GM21515 (cell line): ENCODE data around the gene ACBD4.
A peak's percentile ranks its signal among the peaks of the same experiment; 100 is the strongest.

Source experiments
- ATAC-seq: cut with Tn5 transposase; IDR thresholded peaks from one replicate; pipeline ENCODE4 v1.9.1; 2021; ENCODE audit not compliant: unreplicated experiment

The ACBD4 gene, protein sequence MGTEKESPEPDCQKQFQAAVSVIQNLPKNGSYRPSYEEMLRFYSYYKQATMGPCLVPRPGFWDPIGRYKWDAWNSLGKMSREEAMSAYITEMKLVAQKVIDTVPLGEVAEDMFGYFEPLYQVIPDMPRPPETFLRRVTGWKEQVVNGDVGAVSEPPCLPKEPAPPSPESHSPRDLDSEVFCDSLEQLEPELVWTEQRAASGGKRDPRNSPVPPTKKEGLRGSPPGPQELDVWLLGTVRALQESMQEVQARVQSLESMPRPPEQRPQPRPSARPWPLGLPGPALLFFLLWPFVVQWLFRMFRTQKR

GRCh38 chr17:45135192-45135977, at the start of gene ACBD4:
Gene ACBD4, plus strand, starts transcription at chr17:45135687. Its CDS starts 458 bp downstream, at chr17:45136145.
- peak; percentile 64 for ATAC-seq

GRCh38 chr17:45086391-45086790, 49.1 kb upstream of the ACBD4 start:
- ATAC-seq, result no peak

- no peak for ATAC-seq
These were observed 48.5 kb upstream of the ACBD4 start for GRCh38 chr17:45086865-45087503.

- ATAC-seq, result no peak
These were observed 47.9 kb upstream of the ACBD4 start for GRCh38 chr17:45087504-45087975.

DNA sequence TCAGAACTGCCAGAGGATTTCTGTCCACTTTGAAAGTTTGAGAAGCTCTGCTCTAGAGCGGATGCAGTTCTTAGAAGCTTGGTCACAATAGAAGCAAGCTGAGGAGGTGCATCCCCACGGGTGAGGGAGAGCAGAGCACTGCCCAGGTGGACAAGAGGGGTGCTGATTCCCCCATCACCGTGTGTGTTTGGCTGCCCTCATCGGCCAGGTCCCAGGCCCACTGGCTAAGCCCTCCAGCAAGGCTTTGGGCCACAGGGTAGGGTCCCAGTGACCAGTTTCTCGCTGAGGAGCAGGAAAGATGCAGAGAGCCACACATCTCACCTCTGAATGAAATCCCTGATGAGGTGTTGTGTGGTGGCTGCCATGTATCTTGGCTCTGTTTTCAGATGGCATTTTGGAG, 47.5 kb upstream of the ACBD4 start:
- ATAC-seq, result no peak

DNA sequence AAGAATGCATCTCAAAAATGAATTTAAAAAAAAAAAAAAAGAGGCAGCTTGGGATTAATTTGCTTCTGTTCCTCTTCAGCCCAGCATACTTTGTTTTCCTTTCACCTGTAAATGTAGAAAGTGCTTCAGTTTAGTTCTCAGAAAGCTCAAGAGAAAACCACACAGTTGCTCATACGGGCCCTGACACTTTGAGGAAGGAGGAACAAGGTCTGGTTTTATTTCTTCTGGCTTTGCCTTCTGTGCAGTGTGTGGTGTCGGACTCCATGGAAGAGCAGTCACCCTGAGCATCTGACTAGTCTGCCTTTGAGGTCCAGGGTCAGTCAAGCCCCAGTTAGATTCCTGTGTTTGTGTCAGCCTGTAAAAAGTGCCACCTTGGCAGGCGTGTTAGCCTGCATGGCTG, 46.7 kb upstream of the ACBD4 start:
- no peak for ATAC-seq

DNA sequence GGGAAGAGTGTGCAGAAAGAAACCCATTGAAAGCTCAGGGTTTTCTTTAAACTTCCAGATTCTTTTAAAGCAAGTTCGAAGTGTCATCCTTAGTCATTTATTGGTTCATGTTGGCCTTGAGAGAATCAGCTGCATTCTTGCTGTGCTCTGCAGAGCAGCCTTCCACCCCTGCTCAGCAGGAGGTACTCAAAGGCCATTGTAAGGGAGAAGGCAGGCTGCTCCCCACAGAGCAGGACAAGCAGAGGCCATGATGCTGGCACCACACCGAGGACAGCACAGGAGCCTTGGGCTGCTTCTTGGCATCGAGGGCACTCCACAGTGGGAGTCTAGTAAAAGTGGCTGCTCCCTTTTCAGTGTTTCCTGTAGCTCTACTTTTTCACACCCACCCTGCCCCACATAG, 44.8 kb upstream of the ACBD4 start:
- ATAC-seq, result no peak

GRCh38 chr17:45091778-45092425, 43.6 kb upstream of the ACBD4 start:
- no peak for ATAC-seq

DNA sequence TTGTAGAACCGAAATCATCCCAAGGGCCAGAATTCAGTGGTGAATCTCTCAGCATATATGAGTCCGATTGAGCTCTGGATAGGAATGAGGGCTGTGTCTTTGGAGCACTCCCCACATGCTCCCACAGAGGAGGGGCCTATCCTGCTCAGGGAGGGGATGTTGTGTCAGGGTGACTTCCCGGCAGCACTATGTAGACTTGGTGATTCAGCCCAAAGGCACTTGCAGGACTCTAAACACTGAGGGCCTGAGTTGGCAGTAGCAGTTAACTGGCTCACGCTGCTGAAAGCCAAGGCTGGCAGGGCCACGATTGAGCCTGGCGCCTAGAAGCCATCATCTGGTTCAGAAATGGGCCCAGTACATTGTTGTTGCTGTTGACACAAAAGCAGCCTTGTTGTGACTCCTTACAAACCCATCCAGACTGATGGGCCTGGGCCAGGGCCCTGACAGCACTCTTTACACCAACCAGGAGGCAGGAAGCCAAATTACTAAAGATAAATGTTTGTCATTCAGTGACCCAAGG, 42.5 kb upstream of the ACBD4 start:
- no peak for ATAC-seq

GRCh38 chr17:45093444-45094110, 41.9 kb upstream of the ACBD4 start:
- no peak for ATAC-seq

DNA sequence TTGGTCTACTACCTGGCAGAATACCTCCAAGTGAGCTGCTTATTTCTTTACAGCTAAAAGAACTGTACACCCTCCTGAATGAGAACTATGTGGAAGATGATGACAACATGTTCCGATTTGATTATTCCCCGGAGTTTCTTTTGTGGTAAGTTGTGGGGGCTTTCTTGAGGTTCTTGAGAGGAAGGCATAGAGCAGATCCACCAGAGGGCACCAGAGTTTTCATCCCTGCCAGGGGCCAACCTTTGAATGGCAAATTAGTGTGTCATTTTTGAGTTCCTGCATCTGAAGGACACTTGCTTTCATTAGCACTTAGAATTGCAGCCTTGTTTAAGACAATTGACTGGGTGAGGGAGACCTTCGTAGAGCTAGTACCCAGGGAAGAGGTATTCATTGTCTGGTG, 39.3 kb upstream of the ACBD4 start:
- ATAC-seq, result no peak

- no peak for ATAC-seq
These were observed 38.6 kb upstream of the ACBD4 start for GRCh38 chr17:45096926-45097325.

DNA sequence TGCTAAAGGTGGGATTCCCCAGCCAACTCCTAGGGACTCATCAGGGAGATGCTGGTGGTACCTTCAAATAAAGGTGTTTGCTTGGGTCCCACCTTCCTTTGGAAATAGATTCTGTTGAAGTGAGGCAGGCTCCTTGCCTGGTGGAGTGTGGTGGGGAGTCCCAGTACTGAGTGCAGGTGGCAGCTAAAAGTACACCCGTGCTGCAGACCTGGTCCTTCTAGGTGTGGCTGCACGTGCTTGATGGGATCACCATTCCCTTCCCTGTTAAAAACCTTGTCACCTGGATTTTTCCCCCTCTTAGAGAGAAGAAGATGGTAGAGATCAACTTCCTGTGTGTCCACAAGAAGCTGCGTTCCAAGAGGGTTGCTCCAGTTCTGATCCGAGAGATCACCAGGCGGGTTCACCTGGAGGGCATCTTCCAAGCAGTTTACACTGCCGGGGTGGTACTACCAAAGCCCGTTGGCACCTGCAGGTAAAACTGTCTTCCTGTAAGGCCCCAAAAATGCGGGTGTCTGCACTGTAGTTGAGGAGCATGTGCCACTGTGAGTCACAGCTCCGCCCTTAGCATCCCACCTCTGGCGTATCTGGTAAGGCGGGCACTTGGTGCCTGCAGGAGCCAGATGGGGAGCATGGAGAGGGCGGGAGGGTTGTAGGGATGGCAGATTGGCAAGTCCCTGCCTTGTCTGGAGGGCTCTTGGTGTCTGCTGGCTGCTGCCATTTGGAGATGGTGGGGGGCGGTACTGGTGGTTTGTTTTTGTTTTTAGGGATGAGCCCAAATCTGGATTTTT, 37.2 kb upstream of the ACBD4 start:
- ATAC-seq, result no peak

DNA sequence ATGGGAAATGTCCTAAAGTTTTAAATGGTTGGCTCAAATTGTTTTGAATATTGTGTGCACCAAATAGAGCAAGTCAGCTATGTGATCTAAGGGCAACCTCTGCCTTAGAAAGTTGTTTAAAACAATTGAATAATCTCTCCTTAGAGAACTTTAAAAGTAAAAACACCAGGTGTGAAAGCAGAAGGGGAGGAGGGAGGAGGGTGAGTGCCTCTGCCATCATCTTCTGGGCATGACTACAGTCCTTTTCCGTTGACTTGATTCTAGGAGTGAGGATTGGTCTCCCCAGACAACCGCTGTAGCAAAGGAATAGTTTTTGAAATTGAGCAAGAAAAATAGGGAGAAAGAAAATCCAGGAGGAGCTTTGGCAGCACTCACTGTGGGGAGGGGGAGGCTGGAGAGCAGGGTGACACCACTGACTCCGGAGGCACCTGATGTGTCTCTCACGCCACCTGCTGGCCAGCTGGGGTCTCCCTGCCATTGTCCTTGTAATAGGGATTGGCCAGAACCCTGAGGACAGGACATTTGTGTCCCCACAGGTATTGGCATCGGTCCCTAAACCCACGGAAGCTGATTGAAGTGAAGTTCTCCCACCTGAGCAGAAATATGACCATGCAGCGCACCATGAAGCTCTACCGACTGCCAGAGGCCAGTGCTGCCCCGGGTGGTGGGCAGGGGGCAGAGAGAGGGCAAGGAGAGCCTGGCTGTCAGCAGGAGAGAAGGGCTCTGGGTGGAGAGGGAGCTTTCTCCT, 36.4 kb upstream of the ACBD4 start:
- ATAC-seq, result no peak

DNA sequence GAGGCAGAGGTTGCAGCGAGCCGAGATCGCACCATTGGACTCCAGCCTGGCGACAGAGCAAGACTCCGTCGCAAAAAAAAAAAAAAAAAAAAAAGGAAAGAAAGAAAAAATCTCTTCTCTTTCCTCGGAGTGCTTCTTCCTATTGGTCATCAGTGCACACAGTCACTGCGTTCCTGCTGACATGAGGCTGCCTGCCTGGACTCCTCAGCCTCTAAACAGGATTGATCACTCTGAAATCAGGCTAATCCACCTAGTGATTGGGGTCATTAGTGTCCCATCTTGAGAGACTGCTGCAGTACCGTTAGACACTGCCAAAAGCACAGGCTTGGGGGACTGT, 34.0 kb upstream of the ACBD4 start:
- ATAC-seq, result no peak

DNA sequence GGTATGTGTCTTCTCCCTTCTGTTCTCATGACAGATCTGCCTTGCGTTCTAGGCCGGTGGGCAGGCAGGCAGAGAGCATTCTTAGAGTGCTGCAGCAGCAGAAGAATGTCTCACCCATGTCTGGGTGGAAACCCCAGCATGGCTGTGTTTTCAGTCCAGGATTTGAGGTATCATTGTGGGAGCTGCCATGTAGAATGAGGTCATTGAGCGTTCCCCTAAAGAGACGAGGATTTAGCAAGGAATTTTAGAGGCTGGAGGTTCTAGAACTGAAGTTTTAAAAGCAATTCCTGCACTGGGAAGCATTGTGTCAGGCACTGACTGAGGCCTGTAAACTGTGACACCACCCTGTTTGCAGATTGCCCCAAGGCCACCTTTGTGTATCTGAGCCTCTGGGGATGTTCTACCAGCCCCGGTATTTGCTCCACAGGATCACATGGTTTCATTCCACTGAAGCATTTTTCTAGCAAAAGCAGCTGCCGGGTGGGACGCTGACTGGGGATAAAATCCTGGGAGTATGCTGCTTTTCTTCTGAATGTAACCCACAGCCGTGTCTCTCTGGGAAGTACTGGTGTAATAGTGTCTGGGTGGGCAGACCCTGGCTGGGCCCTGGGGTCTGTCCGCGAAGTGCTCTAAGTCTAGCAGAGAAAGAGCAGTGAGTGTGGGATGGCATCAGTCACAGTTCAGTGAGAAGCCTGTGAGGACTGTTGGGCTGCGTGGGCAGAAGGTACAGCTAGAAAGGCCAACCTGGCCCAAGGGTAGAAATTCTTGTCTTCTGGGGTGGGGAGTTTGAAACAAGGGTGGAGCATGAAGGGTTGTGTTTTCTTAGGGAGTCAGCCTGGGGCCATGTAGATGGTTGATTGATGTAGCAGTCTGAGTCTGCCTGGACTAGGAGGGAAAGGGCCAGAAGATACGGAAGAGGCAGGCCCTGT, 33.3 kb upstream of the ACBD4 start:
- no peak for ATAC-seq

GRCh38 chr17:45102856-45103255, 32.6 kb upstream of the ACBD4 start:
- ATAC-seq, result no peak

DNA sequence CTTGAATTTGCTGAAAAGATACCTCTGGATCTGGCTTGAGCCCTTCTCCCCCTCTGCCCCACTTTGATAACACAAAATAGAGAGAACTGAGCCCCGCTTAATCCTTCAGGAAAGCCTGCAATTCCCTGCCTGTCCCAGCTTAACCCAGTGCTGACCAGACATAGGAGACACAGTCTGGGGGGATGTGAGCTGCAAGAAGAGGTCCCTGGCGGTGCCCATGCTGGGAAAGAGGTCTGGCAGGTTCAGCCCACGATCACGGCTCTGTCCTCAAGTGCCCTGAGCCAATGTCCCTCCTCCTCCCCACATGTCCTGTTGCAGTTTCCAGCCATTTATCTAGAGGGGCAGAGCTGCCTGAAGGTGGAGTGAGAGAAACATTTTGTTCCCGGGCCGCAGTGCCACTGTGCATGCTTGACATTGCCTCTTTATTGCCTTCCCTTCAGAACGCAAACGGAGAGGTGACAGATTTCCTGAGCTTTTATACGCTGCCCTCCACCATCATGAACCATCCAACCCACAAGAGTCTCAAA, 32.2 kb upstream of the ACBD4 start:
- ATAC-seq, result no peak
